ENCODE data around the gene KRTDAP. TPM values are rescaled to one million over a fixed set of nuclear protein-coding genes. Genes with fewer than 3 reads are reported as not detected.

Gene KRTDAP, protein sequence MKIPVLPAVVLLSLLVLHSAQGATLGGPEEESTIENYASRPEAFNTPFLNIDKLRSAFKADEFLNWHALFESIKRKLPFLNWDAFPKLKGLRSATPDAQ
- total RNA-seq = not detected in 2 replicates

DNA sequence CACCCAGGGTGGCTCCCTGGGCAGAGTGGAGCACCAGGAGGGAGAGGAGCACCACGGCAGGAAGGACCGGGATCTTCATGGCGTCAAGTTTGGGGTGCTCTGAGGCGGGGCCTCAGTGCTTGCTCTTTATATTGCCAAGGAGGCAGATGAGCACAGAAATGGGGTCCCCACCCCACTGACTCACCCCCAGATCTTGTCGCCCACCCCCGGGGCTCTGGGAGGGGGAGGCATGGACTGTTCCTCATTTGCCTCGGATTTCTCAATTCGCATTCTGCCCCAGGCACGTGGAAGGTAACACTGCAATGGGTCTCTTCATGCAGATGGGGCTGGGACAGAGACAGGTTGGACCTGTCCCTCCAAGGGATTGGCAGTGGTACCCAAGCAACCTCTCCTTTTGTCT, at the start of gene KRTDAP:
TSS of gene KRTDAP (minus strand) at position 101 of the 400 bp plus-strand sequence. CDS start at position 79, 22 bp downstream.

GRCh38 chr19:35533201-35533821, 43.0 kb upstream of the KRTDAP start, which contains the start of gene GAPDHS:
TSS of gene GAPDHS (plus strand) at chr19:35533456. CDS start at chr19:35533528, 72 bp downstream.

DNA sequence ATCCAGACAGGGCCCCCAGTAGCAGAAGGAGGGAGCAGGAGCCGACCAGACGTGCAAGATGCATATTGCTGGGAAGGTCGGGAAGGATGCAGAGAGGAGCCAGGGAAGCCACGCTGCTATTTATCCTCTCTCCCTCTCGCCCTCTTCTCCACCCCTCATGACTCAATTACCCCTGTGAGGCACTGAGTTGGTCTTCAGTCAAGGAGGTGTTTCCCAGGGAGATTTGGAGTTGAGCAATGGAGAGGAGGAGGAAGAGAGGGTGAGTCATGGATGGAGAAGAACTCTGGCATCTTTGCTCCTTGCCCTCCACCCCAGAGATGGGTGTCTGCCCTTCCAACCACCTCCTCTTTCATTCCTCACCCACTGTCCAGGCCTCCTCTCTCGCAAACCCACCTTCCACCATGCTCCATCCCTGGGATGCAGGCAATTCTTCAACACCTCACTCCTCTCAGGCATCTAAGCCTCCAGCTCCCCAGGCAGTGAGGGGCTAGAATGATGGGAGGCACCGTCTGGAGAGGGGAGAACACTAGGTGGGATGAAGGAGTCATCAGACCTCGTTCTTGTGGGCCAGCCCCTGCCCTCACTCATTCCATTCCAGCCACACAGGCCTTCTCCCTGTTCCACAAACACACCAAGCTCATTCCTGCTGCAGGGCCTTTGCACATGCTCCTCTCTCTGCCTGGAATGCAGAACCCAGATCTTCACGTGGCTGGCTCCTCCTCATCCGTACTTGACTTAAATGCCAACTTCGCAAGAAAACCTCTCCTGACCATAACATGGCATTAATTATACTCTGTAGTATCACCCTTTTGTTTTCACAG, 38.2 kb upstream of the KRTDAP start, which contains the start of gene SBSN:
TSS of gene SBSN (minus strand) at position 94 of the 821 bp plus-strand sequence. CDS start at position 64, 30 bp downstream.

DNA sequence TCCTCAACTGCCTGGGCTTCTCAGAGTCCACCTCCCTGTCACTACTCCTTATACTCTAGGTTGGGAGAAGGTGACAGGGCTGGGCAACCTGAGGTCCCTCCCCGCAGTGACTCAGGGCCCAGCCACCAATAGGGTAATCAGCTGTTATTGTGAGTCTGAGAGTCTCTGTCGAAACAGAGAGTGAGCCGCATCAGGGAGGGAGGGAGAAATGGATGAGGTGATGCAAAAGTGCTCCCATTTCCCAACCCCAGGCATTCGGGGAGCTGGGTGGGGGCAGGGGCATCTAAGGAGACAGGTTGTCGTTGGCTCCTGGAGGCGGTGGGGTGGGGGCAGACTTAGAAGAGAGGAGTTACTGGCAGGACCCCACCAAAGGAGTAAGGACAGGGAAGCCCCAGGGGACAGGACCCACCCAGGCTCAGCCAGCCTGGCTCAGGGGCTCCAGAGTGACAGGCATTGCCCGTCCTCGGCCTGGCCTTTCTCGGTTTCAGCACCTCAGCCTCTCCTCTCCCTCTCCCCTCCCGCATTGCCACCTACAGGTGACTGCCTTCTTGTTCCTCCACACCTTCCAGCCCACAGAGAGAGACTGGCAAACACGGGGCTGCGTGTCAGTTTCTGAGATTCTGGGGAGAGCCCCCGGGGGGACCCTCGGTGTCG, 23.5 kb upstream of the KRTDAP start, which contains the start of gene DMKN:
TSS of gene DMKN (minus strand) at position 22 of the 654 bp plus-strand sequence. CDS start 174 bp downstream, outside the sequence.

DNA sequence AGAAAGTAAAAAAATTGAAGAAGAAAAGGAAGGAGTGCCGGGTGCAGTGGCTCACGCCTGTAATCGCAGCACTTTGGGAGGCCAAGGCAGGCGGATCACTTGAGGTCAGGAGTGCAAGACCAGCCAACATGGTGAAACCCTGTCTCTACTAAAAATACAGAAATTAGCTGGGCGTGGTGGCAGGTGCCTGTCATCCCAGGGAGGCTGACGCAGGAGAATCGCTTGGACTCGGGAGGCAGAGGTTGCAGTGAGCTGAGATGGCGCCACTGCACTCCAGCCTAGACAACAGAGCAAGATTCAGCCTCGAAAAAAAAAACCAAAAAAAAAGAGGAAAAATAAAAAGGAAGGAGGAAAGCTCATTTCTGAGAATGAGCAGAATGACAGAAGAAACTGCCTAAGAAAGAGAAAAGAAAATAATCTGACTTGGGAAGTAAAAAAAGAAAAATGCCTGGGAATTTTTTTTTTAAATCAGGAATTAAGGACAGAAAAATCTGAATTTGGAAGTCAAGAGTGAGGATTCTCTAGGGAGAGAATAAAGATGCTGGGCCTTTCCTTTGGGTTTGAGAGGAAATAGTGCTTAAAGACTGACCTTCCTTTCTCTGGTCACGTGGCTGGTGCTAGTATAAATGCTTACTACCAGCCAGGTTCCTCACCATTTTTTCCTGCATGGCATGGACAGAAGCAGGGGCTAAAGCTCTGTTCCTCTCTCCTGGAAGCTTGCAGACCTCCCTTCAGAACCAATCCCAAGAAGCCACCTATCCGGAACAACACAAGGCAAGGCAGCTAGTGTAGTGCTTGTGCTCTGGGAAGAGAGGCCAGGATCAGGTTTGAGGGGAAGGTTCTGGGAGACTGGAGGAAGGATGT, 42.4 kb downstream of the KRTDAP start, which contains the start of gene FFAR2:
TSS of gene FFAR2 (plus strand) at position 652 of the 864 bp plus-strand sequence. CDS start 1,458 bp downstream, outside the sequence.

Other genes with a start within 250 kb of the KRTDAP start
- 1.8 and 2.0 TPM in 2 replicates for gene LSR, start 241.5 kb downstream of the KRTDAP start, total RNA-seq
- gene USF2, start 221.5 kb downstream of the KRTDAP start, total RNA-seq = 50.1 and 61.5 TPM in 2 replicates
- not detected in 2 replicates for gene HAMP, start 207.9 kb downstream of the KRTDAP start, total RNA-seq
- not detected in 2 replicates for gene MAG, start 198.3 kb downstream of the KRTDAP start, total RNA-seq
- under 0.01 TPM in 1 of 2 replicates, not detected in the other for gene CD22, start 161.3 kb downstream of the KRTDAP start, total RNA-seq
- not detected in 2 replicates for gene FFAR1, start 142.6 kb downstream of the KRTDAP start, total RNA-seq
- gene FFAR3, start 132.0 kb downstream of the KRTDAP start, total RNA-seq = not detected in 2 replicates
- gene GPR42, start 119.4 kb downstream of the KRTDAP start, total RNA-seq = not detected in 2 replicates
- gene FFAR2, start 42.2 kb downstream of the KRTDAP start, total RNA-seq = not detected in 2 replicates
- gene DMKN, start 23.2 kb upstream of the KRTDAP start, total RNA-seq = 11.3 and 13.5 TPM in 2 replicates
- gene SBSN, start 37.8 kb upstream of the KRTDAP start, total RNA-seq = 0.15 TPM in 1 of 2 replicates, not detected in the other
- not detected in 2 replicates for gene GAPDHS, start 43.0 kb upstream of the KRTDAP start, total RNA-seq
- gene TMEM147, start 55.2 kb upstream of the KRTDAP start, total RNA-seq = 102 and 106 TPM in 2 replicates
- gene ATP4A, start 73.2 kb upstream of the KRTDAP start, total RNA-seq = not detected in 2 replicates
- gene PMIS2, start 95.7 kb upstream of the KRTDAP start, total RNA-seq = not detected in 2 replicates
- 13.7 and 17.0 TPM in 2 replicates for gene HAUS5, start 122.3 kb upstream of the KRTDAP start, total RNA-seq
- 99.4 and 108 TPM in 2 replicates for gene RBM42, start 138.6 kb upstream of the KRTDAP start, total RNA-seq
- gene ETV2, start 151.3 kb upstream of the KRTDAP start, total RNA-seq = 0.89 and 1.5 TPM in 2 replicates
- gene COX6B1, start 157.9 kb upstream of the KRTDAP start, total RNA-seq = 752 and 847 TPM in 2 replicates
- not detected in 2 replicates for gene UPK1A, start 176.1 kb upstream of the KRTDAP start, total RNA-seq
- not detected in 2 replicates for gene ZBTB32, start 214.1 kb upstream of the KRTDAP start, total RNA-seq
- 9.2 and 12.0 TPM in 2 replicates for gene KMT2B, start 227.5 kb upstream of the KRTDAP start, total RNA-seq

All from bronchus fibroblast of lung (primary cell).